Stimulated activated CD4-positive, alpha-beta T cell treated with anti-CD3 and anti-CD28 coated beads, Interleukin-2, amount 100 ng/mL, for 48 hours (primary cell): Measurements from ENCODE around the gene CACNG5.

Source experiments
- DNase-seq, 2 donors: peaks; one replicate each; pipeline ENCODE4 v3.0.0-alpha.2; 2020

CACNG5 gene

GRCh38 chr17:66834919-66835454, at the start of gene CACNG5:
CACNG5 (plus strand) TSS chr17:66835117; CDS start chr17:66877333, 42,216 bp downstream.
- no peak for DNase-seq

DNA sequence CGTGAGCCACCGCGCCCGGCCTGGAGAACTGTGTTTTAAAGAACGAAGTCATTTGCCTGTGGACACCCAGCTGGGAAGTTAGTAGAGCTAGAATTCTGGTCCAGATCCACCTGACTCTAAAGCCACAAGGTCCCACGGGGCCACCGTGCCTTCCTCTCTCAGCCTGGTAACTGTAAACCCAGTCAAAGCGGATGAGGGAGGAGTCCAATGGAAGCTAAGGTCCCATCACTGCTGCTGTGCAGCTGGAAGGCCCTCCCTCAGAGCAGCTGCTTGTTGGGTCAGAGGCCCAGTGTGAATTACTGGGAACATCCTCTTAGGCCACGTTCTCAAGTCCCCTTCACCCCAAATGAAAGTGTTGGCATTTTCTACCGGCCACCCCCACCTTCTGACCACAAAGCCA, 48.8 kb upstream of the CACNG5 start:
- no peak for DNase-seq

GRCh38 chr17:66787914-66788313, 47.0 kb upstream of the CACNG5 start:
- no peak for DNase-seq

DNA sequence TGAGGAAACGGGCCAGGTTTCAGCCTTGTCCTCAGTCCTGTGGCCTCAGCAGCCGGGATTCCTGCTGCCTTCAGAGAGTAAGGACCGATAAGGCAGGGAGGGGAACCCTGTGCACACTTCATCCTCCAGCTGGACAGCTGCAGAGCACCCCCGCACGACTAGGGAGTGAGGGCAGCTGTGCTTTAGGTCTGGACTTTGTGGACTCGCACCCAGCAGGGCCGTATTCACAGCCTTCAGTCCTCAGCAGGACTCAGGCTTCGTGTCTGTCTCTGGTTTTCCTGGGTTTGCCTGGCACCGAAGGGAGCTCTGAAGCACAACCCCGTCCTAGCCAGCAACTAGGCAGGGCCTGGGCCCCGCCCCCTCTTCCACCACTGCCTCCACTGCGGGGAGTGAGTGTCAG, 45.8 kb upstream of the CACNG5 start:
- DNase-seq: no peak

DNA sequence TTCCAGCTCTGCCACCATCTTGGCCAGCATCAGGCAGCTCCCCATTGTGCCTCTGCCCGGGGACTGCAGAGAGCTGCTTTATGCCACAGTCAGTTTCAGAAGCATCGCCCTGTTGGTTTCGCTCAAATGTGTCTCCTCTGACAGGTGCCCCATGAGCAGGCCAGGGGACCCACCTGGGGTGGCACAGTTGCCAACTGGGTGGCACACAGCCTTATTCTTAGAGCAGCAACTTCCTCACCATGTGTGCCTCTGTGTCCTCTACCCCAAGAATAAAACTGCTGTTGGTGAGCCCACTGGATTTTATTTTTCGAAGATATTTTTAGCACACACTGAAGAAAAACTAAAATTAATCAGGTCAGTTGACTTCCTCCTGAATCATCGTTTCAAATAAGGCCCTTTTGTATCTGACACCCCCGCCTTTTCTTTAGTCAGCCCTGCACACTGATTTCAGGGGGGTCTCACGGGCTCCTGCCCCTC, 44.9 kb upstream of the CACNG5 start:
- DNase-seq: no peak

DNA sequence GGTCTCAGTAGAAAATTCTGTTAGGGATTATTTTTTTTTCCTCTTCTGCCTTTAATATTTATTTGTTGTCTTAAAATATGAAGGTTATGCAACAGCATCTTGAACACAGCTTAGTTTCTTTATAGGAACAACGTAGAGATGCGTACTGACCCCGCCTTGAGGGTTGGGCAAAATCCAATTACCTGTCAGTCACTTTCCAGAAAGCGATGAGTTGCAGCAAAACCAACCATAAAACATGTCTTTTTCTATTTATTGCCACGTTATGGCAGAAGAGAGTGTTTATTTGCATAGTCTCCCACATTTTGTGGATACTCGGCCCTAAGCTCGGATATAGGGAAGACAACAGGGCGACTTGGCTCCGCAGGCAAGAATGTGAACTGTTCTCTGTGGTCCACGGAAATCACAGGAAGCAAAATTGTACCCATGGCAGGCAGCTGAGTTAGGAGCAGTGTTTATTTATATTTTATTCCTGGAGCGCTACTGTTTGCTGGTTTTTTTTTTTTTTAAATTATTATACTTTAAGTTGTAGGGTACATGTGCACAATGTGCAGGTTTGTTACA, 44.3 kb upstream of the CACNG5 start:
- DNase-seq: no peak

DNA sequence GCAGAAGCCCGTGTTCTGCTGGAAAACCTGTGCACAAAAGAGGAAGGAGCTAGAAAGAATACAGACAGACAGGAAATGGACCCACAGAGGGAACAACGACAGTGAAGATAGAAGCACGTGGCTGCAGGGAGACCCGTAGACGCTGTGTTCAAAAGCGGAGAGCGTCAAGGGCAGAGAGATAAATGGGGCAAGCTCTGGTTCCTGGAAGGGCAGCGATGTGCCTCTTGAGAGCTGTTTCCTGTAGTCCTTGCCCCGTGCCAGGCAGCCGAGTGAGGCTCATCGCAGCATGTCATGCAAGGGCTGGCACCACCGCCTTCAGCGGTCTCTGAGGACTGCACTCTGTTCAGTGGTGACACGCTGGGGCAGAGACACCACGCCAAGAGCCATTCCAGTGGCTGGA, 43.6 kb upstream of the CACNG5 start:
- no peak for DNase-seq

- no peak for DNase-seq
These were observed 41.1 kb upstream of the CACNG5 start for GRCh38 chr17:66793814-66794213.

DNA sequence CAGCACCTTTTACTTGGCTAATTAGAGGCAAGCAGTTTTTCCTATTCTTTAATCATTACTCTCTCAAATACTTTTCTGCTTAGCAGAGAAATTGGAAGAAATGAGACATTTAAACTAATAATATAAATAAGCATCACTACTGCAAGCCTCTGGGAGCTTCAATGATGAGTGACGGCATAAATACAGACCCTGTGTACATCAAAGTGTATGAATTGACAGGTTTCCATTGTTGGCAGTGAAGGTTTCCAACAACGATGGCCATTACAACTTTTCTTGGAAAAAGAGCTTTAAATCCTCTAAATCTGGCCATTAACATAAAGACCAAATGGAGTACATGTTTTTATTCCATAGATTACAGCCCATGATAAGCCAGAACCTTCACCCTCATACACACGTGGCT, 39.4 kb upstream of the CACNG5 start:
- DNase-seq: no peak

DNA sequence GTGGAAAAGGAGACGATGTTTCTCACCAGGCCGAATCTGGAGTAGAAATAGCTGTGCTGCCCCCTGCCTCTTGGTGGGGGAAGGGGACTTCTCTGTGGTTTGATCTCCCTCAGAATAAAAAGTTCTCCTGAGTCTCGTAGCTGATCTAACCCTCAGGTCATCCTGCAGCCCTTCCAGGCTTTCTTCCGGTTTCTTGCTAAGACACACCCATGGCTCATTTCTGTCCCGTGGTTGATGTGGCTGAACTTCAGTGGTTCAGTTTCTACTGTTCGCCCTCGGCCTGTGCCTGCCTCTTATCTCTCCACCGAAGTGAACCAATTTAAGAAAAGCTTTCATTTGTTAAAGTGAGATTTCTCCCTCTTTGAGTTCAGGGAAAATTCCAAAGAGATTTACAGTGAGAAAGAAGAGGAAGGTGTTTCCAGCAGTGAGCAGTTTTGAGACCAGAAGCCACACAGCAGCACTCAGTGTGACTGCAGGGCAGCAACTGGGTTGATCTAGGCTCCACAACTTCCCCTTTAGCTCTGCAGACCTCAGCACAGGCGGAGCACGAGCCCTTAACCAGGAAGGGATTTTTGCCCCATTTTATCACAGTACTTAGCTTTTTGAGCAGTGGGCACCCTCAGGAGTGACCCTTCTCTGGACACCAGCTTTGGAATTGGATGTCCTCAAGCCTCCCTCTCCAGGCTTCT, 34.9 kb upstream of the CACNG5 start:
- no peak for DNase-seq

DNA sequence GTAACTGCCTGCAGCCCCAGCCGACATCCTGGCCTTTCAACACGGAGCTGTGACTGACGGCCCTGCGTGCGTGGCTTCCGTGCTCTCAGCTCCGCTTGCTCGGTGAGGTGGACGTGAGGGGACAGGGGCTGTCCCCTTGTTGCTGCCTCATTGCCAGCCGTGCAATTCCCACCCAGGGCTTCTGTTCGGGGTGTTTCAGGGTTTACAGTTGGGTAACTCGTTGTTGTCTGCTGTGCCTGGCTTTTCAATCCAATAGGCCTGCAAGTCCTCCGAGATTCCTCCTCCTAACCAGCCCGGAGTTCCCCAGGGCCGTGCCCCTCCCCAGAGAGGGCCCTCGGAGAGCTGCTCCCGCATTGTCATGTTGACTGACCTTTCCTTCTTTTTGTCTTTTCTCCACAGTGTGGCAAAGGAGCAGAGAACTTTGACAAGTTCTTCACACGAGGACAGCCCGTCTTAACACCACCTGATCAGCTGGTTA, 31.4 kb upstream of the CACNG5 start:
- no peak for DNase-seq

DNA sequence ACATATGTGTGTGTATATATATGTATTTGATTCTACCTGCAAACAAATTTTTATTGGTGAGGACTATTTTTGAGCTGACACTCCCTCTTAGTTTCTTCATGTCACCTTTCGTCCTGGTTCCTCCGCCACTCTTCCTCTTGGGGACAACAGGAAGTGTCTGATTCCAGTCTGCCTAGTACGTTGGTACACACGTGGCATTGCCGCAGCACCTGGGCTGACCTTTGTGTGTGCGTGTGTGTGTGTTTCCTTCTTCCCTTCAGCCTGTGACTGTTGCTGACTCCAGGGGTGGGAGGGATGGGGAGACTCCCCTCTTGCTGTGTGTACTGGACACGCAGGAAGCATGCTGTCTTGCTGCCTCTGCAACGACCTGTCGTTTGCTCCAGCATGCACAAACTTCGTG, 29.4 kb upstream of the CACNG5 start:
- no peak for DNase-seq

- no peak for DNase-seq
These were observed 27.7 kb upstream of the CACNG5 start for GRCh38 chr17:66807182-66807581.

DNA sequence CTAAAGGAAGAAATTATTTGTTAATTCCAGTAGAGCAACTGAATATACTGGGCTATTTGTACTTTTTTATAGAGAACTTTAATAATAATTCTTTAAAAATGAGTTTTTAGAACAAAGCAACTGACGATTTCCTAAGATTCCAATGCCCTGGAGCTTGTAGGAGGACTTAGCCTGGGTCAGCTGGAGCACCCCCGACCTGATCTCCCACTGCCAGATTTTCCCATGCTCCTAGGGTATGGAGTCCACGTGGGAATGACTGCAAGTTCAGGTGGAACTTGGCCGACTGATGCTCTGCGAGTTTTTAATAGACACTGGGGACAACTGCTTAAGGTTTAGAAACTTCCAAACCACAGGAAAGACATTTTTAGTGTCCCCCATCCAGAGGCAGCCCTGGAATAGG, 25.5 kb upstream of the CACNG5 start:
- DNase-seq: no peak

DNA sequence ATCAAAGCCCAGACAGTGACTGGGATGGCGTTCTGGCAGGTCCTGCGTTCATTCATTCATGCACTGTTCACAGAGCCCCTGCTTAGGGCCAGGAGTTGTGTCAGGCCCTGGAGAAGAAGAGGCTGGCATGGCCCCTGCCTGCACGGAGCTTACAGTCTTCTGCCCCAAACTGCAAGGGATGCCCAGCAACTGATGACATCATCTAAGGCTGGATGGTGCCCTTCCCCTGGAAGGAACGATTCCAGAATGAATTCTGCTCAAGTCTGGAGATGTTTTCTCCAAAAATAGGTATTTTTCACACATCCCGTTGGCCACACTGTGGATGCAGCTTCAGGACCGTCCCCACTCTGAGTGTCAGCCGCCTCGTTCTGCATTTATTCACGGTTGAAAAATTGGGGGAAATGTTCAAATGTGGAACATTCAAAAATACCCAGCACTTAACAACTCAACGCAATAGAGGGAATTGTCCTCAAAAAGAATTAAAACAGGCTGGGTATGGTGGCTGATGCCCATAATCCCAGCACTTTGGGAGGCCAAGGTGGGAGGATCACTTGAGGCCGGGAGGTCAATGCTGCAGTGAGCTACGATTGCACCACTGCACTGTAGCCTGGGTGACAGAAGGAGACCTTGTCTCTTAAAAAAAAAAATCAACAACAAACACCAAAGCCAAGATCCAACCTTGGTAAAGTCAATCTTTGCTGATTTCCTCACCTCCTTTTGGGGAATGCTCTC, 23.8 kb upstream of the CACNG5 start:
- DNase-seq: no peak

DNA sequence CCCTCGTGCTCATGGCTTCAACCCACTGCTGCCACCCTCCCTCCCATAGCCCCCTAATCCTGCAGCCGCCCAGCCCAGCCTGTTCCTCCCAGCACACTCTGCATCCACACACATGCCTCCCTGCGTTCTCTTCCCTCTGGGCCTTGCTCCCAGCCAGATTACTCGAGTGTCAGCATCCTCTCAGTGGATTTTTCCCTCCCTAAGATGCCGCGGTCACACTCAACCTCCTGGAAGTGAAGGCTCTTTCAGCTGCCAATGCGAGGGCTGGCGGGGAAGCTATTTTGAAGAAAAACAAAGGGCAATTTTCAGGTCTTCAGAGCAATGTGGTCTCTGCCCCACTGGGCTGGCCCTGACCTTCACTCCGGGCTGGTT, 23.2 kb upstream of the CACNG5 start:
- DNase-seq: no peak

DNA sequence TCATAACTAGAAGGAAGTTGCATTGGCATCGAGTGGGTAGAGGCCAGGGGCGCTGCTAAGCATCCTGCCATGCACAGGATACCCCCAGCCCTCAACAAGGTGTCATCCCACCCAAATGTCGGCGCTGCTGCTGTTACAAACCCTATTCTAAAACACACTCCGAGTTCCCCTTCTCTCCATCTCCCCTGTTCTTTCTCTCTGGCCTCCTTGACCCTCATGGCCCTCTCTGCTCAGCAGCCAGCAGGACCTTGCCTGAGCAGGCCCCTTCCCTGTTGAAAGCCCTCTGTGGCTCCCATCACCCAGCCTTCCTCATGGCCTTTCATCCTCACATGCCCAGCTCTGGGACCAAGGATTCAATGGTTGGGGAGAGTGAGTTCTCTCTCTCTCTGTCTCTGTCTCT, 22.3 kb upstream of the CACNG5 start:
- no peak for DNase-seq

GRCh38 chr17:66813296-66813695, 21.6 kb upstream of the CACNG5 start:
- DNase-seq: no peak

GRCh38 chr17:66814026-66814425, 20.9 kb upstream of the CACNG5 start:
- DNase-seq: no peak

- no peak for DNase-seq
These were observed 20.3 kb upstream of the CACNG5 start for GRCh38 chr17:66814570-66814969.

DNA sequence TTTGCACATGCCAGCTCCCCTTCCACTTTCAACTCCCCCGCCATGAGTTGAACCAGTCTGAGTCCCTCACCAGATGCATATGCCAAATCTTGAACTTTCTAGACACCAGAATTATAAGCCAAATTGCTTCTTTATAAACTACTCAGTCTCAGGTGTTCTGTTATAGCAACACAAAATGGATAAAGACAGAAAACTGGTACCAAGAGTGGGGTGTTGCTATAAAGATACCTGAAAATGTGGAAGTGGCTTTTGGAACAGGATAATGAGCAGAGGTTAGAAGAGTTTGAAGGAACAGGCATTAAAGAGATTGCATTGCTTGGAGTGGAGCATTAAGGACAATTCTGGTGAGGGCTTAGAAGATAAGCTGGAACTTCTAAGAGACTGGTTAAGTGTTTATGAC, 17.2 kb upstream of the CACNG5 start:
- DNase-seq: no peak

DNA sequence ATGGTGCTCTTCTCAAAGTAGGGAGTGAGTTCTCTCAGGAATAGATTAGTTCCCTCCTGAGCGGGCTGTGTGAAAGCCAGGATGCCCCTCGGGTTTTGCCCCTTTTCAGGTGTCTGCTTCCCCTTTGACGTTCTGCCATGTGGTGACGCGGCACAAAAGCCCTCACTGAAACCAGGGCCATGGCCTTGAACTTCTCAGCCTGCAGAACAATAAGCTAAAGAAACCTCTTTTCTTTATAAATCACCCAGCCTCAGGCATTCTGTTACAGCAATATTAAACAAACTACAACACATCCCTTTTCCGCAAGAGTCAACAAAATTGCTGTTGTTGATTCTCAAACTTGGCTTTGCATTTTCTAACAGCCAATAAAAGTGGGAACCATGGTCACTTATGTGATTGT, 15.5 kb upstream of the CACNG5 start:
- no peak for DNase-seq

DNA sequence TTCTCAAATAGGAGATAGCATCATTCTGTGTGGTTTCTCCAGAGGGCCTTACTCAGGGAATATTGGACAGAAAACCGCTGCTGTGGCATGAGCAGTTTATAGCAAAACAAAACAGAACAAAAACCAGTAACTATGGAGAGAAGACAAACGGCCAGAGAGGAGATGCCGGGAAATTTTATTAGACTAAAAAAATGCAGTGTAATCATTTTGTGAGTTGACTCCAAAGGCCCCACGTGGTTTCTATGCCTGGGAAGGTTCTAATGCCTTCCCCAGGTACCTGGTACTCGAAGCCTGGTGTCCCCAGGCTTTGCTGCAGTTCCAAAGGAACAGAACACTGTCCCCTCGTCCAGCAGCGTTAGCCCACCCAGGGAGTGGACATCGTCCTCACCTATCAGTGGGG, 12.9 kb upstream of the CACNG5 start:
- DNase-seq: no peak

DNA sequence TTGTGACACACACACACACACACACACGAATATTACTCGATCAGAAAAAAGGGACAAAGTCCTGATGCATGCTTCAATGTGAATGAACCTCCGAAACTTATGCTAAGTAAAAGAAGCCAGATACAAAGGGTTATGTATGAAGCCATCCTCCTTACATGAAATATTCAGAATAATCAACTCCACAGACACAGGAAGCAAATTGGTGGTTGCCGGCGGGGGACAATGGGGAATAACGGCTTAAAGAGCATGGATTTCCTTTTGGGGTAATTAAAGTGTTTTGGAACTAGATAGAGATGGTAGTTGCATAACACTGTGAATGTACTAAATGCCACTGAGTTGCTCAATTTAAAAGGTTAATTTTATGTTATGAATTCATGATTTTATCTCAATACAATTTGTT, 8.1 kb upstream of the CACNG5 start:
- no peak for DNase-seq
